GM12865 (cell line): ENCODE measurements around the gene METAP1.

Source experiments
- DNase-seq: peaks from one replicate; pipeline ENCODE4 v3.0.0; 2010; ENCODE audit warnings: low read depth
- H3K4me3 ChIP-seq: 2 replicates; pipeline ENCODE4 v1.5.1; 2011; ENCODE audit warnings: mild to moderate bottlenecking, low read depth, low read length, control low read depth
- TF ChIP-seq, protein P1 (sequence below): IDR thresholded peaks from 2 replicates; pipeline ENCODE4 v1.5.1; 2011; ENCODE audit warnings: low read length, control low read depth, low read depth, inconsistent platforms; ENCODE audit not compliant: insufficient read depth; ENCODE audit errors: missing control alignments

METAP1 gene

DNA sequence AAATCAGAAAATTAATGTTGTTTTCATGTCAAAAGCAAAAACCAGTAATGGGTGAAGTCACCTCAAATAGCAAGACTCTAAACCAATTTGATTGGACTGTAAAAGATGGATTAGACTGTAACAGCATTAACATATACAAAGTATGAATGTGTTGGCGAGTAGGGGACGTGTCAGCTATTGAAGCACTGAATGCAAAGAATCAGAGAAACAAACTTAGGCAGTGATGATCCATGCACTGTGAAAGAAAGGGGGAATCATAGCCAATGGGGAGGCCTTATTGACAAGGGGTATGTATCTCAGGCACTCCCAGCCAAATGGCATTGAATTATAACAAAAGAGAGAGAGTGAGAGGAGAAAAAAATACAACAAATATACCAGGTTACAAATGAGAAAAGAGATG is 36.1 kb upstream of the METAP1 start:
- H3K4me3 ChIP-seq, result no peak overlapping the region
- TF ChIP-seq, protein P1, sequence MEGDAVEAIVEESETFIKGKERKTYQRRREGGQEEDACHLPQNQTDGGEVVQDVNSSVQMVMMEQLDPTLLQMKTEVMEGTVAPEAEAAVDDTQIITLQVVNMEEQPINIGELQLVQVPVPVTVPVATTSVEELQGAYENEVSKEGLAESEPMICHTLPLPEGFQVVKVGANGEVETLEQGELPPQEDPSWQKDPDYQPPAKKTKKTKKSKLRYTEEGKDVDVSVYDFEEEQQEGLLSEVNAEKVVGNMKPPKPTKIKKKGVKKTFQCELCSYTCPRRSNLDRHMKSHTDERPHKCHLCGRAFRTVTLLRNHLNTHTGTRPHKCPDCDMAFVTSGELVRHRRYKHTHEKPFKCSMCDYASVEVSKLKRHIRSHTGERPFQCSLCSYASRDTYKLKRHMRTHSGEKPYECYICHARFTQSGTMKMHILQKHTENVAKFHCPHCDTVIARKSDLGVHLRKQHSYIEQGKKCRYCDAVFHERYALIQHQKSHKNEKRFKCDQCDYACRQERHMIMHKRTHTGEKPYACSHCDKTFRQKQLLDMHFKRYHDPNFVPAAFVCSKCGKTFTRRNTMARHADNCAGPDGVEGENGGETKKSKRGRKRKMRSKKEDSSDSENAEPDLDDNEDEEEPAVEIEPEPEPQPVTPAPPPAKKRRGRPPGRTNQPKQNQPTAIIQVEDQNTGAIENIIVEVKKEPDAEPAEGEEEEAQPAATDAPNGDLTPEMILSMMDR, result no peak
- DNase-seq, result no peak

DNA sequence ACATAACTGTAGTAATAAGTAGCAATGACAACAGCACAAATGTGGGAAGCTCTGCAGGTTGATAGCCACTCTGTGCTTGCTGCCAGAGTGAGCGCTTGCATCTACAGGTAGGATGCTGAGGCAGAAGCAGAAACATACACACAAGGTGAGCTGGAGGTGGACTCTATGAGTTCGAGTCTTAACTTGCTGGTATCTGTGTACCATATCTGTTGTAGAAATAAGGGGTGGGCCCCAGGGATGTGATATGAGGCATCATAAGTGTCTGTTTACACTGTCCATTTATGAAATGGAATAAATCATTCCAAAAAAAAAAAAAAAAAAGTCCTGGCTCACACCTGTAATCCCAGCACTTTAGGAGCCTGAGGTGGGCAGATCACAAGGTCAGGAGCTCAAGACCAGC is 33.8 kb upstream of the METAP1 start:
- H3K4me3 ChIP-seq, result no peak overlapping the region
- TF ChIP-seq, protein P1, result no peak
- DNase-seq, result no peak

- TF ChIP-seq, protein P1, result no peak
- no peak overlapping the region for H3K4me3 ChIP-seq
- DNase-seq, result no peak
These were observed 31.7 kb upstream of the METAP1 start for GRCh38 chr4:98963538-98964433.

- H3K4me3 ChIP-seq, result no peak overlapping the region
- TF ChIP-seq, protein P1, result no peak
- DNase-seq, result no peak
These were observed 28.6 kb upstream of the METAP1 start for GRCh38 chr4:98966926-98967325.

DNA sequence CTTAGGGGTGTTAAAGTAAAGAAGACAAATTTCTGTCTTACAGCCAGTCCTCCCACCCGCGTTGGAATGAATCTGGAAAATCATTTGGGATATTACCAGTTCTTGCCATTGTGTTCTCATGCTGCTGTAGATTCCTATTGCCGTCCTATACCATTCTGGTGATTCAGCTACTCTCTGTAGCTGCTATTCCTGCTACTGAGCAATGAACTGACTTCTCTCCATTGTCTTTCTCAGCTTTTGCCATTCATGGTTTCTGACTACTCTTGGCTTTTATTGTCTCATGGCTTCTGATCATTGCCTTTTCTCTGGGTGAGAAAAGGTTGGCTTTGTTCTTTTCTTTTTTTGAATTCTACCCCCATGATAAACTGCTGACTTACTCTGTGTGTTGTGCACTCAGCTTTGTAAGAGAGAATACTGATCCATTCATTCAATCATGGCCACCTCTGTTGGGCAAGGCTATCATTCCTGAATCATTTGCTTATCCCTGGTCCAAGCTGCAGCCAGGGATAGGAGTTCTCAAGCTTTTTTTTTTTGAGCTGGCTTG is 27.7 kb upstream of the METAP1 start:
- DNase-seq, result no peak
- TF ChIP-seq, protein P1, result no peak
- H3K4me3 ChIP-seq, result no peak overlapping the region

DNA sequence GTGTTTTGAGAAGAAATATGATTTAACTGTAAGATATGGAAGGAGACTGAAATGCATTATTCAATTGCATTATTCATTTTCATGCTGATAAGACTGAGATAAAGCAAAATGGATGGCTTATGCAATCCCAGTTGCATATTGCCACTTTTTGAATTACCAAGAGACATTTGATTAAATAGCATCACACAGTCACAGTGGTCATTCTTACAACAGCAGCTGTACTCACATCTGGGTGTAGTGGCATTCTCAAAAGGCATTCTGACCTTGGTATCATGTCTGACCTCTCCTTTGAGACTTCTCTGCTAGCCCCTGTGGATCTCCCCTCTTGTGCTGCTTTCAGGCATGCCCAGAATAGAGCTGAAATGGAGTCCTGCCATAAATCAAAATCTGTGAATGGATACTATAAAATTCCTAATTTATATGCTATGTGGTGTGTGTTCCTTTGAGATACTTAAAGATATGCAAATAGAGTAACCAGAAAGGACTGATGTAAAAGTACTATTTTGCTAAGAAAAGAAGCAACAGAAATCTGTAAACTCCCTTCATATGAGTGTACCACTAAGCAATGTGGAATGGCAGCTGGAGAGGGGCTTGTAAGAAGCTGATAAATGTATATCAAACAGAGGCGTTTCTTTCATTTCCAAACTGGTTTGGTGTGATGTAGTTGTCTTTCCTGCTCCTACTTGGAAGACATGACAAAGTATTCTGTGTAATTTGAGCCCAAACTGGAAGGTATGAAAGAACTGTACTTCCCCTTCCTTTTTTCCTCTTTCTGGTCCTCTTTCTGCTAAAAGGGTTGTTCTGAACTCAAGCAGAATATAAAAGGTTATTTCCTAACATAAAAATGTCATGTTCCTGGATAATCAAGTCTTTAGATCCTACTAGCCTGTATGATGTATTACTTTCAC is 25.4 kb upstream of the METAP1 start:
- H3K4me3 ChIP-seq, result no peak overlapping the region
- TF ChIP-seq, protein P1, result no peak
- no peak for DNase-seq
